ENCODE data around the gene MAB21L2. TPM values are rescaled to one million over a fixed set of nuclear protein-coding genes. Genes with fewer than 3 reads are reported as not detected.
A peak's percentile ranks its signal among the peaks of the same experiment; 100 is the strongest.

MAB21L2 gene
- total RNA-seq, 1 donor from 2014 or later, result 38.3 TPM

DNA sequence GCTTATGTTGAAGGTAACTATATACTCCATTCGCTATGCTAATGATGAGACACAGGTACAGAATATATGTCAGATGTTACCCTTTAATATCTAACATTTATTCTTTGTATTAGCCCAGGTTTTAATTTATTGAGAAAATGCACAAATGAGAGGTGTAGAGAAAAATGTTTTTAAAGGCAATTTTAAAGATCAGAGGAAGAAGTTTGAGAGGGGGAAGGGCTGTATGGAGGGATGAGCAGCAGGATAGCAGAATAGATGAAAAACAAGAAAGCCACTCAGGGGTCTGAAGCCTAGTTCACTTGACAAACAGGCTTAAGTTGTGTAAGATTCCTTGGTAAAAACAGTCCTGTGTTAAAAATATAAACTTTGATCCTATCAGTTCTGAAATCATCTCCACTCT is 3.7 kb downstream of the MAB21L2 start:
- Histone ChIP-seq H3K9me3 (ENCODE audit: low read depth) (no peaks in the 10 kb centered on the region), H3K9ac (no peak overlapping the region), H3F3A (ENCODE audit: low read depth) (peaks cover 41% of the 10 kb centered on the region), H3K27me3 (peaks cover 42% of the 10 kb centered on the region), H3K4me1 (peaks cover 70% of the 10 kb centered on the region), H2AFZ (replicated peaks) (no peak overlapping the region), H3K27ac (no peak overlapping the region), H4K20me1 (ENCODE audit: low read depth) (peaks cover 35% of the 10 kb centered on the region), H3K79me2 (ENCODE audit: low read depth) (peaks cover 88% of the 10 kb centered on the region), H3K4me2 (peak overlapping the region; percentile 98), H3K36me3 (no peaks in the 10 kb centered on the region), H3K4me3 (peak overlapping the region; percentile 75)
- H3K36me3 Mint-ChIP-seq, result peaks cover 2% of the 10 kb centered on the region
- H3K4me3 Mint-ChIP-seq, result peak overlapping the region; percentile 88
- no peak for DNase-seq (ENCODE audit: low spot score)
- TF ChIP-seq EZH2 (IDR thresholded peaks at IDR 0.05) (no peak), EZH2phosphoT487 (IDR thresholded peaks at IDR 0.05) (no peak)
- TF ChIP-seq, protein P1, sequence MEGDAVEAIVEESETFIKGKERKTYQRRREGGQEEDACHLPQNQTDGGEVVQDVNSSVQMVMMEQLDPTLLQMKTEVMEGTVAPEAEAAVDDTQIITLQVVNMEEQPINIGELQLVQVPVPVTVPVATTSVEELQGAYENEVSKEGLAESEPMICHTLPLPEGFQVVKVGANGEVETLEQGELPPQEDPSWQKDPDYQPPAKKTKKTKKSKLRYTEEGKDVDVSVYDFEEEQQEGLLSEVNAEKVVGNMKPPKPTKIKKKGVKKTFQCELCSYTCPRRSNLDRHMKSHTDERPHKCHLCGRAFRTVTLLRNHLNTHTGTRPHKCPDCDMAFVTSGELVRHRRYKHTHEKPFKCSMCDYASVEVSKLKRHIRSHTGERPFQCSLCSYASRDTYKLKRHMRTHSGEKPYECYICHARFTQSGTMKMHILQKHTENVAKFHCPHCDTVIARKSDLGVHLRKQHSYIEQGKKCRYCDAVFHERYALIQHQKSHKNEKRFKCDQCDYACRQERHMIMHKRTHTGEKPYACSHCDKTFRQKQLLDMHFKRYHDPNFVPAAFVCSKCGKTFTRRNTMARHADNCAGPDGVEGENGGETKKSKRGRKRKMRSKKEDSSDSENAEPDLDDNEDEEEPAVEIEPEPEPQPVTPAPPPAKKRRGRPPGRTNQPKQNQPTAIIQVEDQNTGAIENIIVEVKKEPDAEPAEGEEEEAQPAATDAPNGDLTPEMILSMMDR (IDR thresholded peaks at IDR 0.05), result no peak
- H3K27ac Mint-ChIP-seq, result no peak overlapping the region
- H3K9me3 Mint-ChIP-seq, result no peaks in the 10 kb centered on the region
- peaks cover 46% of the 10 kb centered on the region for H3K4me1 Mint-ChIP-seq
- peaks cover 38% of the 10 kb centered on the region for H3K27me3 Mint-ChIP-seq (ENCODE audit: insufficient read depth, low read depth)

DNA sequence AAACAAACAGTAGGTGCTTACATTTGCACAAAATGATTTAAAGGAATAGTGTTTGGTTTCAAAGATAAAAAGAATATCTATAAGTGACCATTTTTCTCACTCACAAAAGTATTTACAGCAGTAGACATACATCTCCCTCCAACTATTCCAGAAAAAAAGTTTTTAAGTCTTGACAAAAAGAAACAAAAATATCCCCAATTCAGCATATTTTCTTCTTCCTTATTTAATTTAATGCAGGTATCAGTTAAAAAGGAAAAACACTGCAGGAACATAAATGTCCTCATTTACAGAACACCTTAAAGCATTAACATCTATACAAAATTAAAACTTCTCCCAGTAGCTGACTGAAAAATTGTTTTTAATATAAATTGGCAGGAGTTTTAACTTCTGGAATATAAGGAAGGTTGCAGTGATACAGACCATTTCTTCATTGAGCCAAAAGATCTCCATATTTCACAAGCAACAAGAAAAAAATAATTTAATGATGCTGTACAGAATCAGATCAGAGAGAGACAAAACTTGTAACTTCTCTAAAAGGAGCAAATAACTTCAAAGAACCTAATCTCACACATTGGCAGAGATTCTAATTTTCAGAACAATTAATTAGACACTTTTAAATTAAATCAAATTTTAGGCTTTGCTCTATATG is 4.3 kb downstream of the MAB21L2 start:
- peak overlapping the region; percentile 88 for H3K4me3 Mint-ChIP-seq
- peaks cover 35% of the 10 kb centered on the region for H4K20me1 ChIP-seq (ENCODE audit: low read depth)
- H3K27me3 ChIP-seq, result peaks cover 35% of the 10 kb centered on the region
- peaks cover 41% of the 10 kb centered on the region for H3F3A ChIP-seq (ENCODE audit: low read depth)
- DNase-seq (ENCODE audit: low spot score), result no peak
- H3K27me3 Mint-ChIP-seq (ENCODE audit: insufficient read depth, low read depth), result peaks cover 34% of the 10 kb centered on the region
- H3K27ac ChIP-seq, result no peak overlapping the region
- peaks cover 82% of the 10 kb centered on the region for H3K79me2 ChIP-seq (ENCODE audit: low read depth)
- no peaks in the 10 kb centered on the region for H3K36me3 ChIP-seq
- peak overlapping the region; percentile 75 for H3K4me3 ChIP-seq
- H3K9ac ChIP-seq, result peak overlapping the region; percentile 31
- H2AFZ ChIP-seq (replicated peaks), result no peak overlapping the region
- no peaks in the 10 kb centered on the region for H3K9me3 Mint-ChIP-seq
- H3K36me3 Mint-ChIP-seq, result peaks cover 2% of the 10 kb centered on the region
- peaks cover 70% of the 10 kb centered on the region for H3K4me1 ChIP-seq
- no peak overlapping the region for H3K27ac Mint-ChIP-seq
- peak overlapping the region; percentile 98 for H3K4me2 ChIP-seq
- peaks cover 48% of the 10 kb centered on the region for H3K4me1 Mint-ChIP-seq
- TF ChIP-seq, protein P1 (IDR thresholded peaks at IDR 0.05), result no peak
- no peaks in the 10 kb centered on the region for H3K9me3 ChIP-seq (ENCODE audit: low read depth)

DNA sequence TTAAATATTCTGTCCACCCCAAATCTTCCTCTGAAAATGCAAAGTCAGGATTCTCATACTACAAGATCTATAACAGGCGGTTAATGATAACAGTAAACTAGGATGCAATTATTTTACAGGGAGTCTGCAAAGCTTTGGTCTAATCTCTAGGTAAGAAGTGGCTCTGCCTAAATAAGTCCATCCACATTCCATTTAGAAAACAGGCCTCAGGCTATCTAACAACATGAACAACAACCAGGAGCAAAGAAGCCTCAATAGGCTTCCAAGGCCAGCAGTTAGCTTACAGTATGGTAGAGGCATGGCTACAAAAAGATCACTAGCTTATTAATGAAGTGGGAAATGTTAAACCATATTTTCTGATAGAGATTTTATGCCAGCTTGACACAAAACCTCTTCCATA is 6.4 kb downstream of the MAB21L2 start:
- Mint-ChIP-seq H3K9me3 (no peaks in the 10 kb centered on the region), H3K36me3 (peaks cover 2% of the 10 kb centered on the region), H3K4me3 (peak overlapping the region; percentile 28)

More for the DNA sequence above, 6.4 kb downstream of the MAB21L2 start:
- Mint-ChIP-seq H3K4me1 (peaks cover 38% of the 10 kb centered on the region), H3K27ac (no peak overlapping the region), H3K27me3 (ENCODE audit: insufficient read depth, low read depth) (peaks cover 17% of the 10 kb centered on the region)
- peak overlapping the region; percentile 75 for H3K4me3 ChIP-seq
- no peak for TF ChIP-seq EZH2phosphoT487 (IDR thresholded peaks at IDR 0.05)
- TF ChIP-seq EZH2 (IDR thresholded peaks at IDR 0.05), result no peak
- TF ChIP-seq, protein P1 (IDR thresholded peaks at IDR 0.05), result no peak
- peaks cover 42% of the 10 kb centered on the region for H3F3A ChIP-seq (ENCODE audit: low read depth)
- no peaks in the 10 kb centered on the region for H3K36me3 ChIP-seq
- H3K9me3 ChIP-seq (ENCODE audit: low read depth), result no peaks in the 10 kb centered on the region
- H3K4me2 ChIP-seq, result peak overlapping the region; percentile 98
- no peak overlapping the region for H2AFZ ChIP-seq (replicated peaks)
- H3K27ac ChIP-seq, result no peak overlapping the region
- no peak overlapping the region for H3K9ac ChIP-seq
- H3K79me2 ChIP-seq (ENCODE audit: low read depth), result peaks cover 66% of the 10 kb centered on the region
- H4K20me1 ChIP-seq (ENCODE audit: low read depth), result peaks cover 30% of the 10 kb centered on the region
- no peak for DNase-seq (ENCODE audit: low spot score)
- peaks cover 21% of the 10 kb centered on the region for H3K27me3 ChIP-seq
- peaks cover 79% of the 10 kb centered on the region for H3K4me1 ChIP-seq
